MM.1S (cell line): ENCODE measurements around the gene NAIF1.

Source experiments
- DNase-seq: peaks from one replicate; pipeline ENCODE4 v3.0.0-alpha.2; 2015
- H2AFZ ChIP-seq: fragments of 300-600 bp; sonication (generic); 2 replicates; pipeline ENCODE4 v1.6.0; 2016; ENCODE audit warnings: antibody characterized with exemption, low read length
- H3F3A ChIP-seq: fragments of 300-600 bp; sonication (generic); 2 replicates; pipeline ENCODE4 v1.6.1; 2016; ENCODE audit warnings: mild to moderate bottlenecking, antibody characterized with exemption, low read length, moderate library complexity, mixed read lengths; ENCODE audit not compliant: insufficient read depth
- H3K27ac ChIP-seq: fragments of 300-600 bp; sonication (generic); 2 replicates; pipeline ENCODE4 v1.5.1; 2016; ENCODE audit warnings: mild to moderate bottlenecking, low read length
- H3K27me3 ChIP-seq: fragments of 300-600 bp; sonication (generic); replicated peaks from 2 replicates; pipeline ENCODE4 v1.6.0; 2016; ENCODE audit warnings: low read length; ENCODE audit not compliant: insufficient read depth
- H3K36me3 ChIP-seq: fragments of 300-600 bp; sonication (generic); replicated peaks from 2 replicates; pipeline ENCODE4 v1.6.1; 2016; ENCODE audit warnings: mild to moderate bottlenecking, low read length, mixed read lengths; ENCODE audit not compliant: insufficient read depth
- H3K4me1 ChIP-seq: fragments of 300-600 bp; sonication (generic); 2 replicates; pipeline ENCODE4 v1.6.1; 2016; ENCODE audit warnings: low read length, mixed read lengths
- H3K4me2 ChIP-seq: fragments of 300-600 bp; sonication (generic); 2 replicates; pipeline ENCODE4 v1.6.0; 2016; ENCODE audit warnings: low read depth, low read length
- H3K4me3 ChIP-seq: fragments of 300-600 bp; sonication (generic); 2 replicates; pipeline ENCODE4 v1.5.1; 2016; ENCODE audit warnings: low read length, mixed read lengths
- H3K79me2 ChIP-seq: fragments of 300-600 bp; sonication (generic); 2 replicates; pipeline ENCODE4 v1.6.1; 2016; ENCODE audit warnings: mixed run types, low read length, mixed read lengths
- H3K9ac ChIP-seq: fragments of 300-600 bp; sonication (generic); 2 replicates; pipeline ENCODE4 v1.6.1; 2016; ENCODE audit warnings: low read length, mixed read lengths
- H3K9me2 ChIP-seq: fragments of 300-600 bp; sonication (generic); replicated peaks from 2 replicates; pipeline ENCODE4 v1.6.1; 2016; ENCODE audit warnings: mild to moderate bottlenecking, low read length, mixed read lengths; ENCODE audit not compliant: insufficient read depth
- H3K9me3 ChIP-seq: fragments of 300-600 bp; sonication (generic); replicated peaks from 2 replicates; pipeline ENCODE4 v1.6.1; 2016; ENCODE audit warnings: mild to moderate bottlenecking, low read length, mixed read lengths; ENCODE audit not compliant: insufficient read depth
- H4K20me1 ChIP-seq: fragments of 300-600 bp; sonication (generic); 2 replicates; pipeline ENCODE4 v1.6.1; 2016; ENCODE audit warnings: mild to moderate bottlenecking, low read length, moderate library complexity, mixed read lengths; ENCODE audit not compliant: insufficient read depth
- EZH2 ChIP-seq: fragments of 300-600 bp; sonication (generic); optimal IDR thresholded peaks from 2 replicates; pipeline ENCODE3; 2017; ENCODE audit warnings: low read depth, mild to moderate bottlenecking, antibody characterized with exemption, low read length, mixed read lengths
- EZH2phosphoT487 ChIP-seq: fragments of 300-600 bp; sonication (generic); IDR thresholded peaks from 2 replicates; pipeline ENCODE4 v1.6.1; 2018; ENCODE audit warnings: antibody characterized with exemption, low read length
- TF ChIP-seq, protein P1 (sequence below): fragments of 300-600 bp; sonication (generic); IDR thresholded peaks from 2 replicates; pipeline ENCODE4 v1.5.1; 2016; ENCODE audit warnings: antibody characterized with exemption, low read length, mixed read lengths

The NAIF1 gene

DNA sequence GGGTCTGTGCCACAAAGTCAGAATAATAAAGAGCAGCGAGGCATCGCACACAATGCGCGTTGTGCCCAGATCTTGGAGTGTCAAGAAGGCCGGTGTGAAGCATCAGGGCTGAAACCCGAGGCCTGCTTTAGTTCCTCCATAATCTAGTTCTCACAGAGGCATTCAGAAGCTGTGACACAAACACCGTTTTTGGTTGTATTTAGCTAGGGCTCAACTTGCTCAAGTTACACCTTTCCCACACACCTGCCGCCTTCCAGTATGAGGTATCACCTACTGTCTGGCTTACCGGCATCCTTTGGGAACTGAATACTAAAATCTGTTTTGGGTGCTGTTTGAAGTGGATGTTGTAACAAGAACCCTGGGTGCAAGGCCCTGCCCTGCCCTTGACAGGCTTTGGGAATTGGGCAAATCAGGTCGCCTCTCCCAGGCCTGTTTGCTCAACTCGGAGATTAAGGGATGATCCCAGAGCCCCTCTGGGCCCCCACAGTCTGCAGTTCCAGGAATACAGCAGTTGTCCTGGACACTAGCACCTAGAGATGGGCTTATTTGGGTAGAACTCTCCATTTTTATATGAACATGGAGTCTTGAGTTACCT, 27.9 kb upstream of the NAIF1 start:
- Histone ChIP-seq H3F3A (no peaks in the 10 kb centered on the region), H3K27ac (no peak overlapping the region), H4K20me1 (peaks cover 68% of the 10 kb centered on the region), H3K79me2 (peaks cover 100% of the 10 kb centered on the region), H3K9me3 (no peaks in the 10 kb centered on the region), H3K9me2 (no peaks in the 10 kb centered on the region), H3K4me2 (no peak overlapping the region), H3K36me3 (peaks cover 7% of the 10 kb centered on the region; the same call in 1 of the 2 replicates), H3K4me1 (no peaks in the 10 kb centered on the region), H3K27me3 (no peaks in the 10 kb centered on the region), H3K9ac (no peak overlapping the region), H2AFZ (no peak overlapping the region), H3K4me3 (no peak overlapping the region)
- TF ChIP-seq EZH2 (no peak), EZH2phosphoT487 (no peak)
- TF ChIP-seq, protein P1, sequence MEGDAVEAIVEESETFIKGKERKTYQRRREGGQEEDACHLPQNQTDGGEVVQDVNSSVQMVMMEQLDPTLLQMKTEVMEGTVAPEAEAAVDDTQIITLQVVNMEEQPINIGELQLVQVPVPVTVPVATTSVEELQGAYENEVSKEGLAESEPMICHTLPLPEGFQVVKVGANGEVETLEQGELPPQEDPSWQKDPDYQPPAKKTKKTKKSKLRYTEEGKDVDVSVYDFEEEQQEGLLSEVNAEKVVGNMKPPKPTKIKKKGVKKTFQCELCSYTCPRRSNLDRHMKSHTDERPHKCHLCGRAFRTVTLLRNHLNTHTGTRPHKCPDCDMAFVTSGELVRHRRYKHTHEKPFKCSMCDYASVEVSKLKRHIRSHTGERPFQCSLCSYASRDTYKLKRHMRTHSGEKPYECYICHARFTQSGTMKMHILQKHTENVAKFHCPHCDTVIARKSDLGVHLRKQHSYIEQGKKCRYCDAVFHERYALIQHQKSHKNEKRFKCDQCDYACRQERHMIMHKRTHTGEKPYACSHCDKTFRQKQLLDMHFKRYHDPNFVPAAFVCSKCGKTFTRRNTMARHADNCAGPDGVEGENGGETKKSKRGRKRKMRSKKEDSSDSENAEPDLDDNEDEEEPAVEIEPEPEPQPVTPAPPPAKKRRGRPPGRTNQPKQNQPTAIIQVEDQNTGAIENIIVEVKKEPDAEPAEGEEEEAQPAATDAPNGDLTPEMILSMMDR = no peak
- DNase-seq = no peak

- no peak for DNase-seq
- Histone ChIP-seq H3K9me2 (no peaks in the 10 kb centered on the region), H3K27ac (no peak overlapping the region), H3K9ac (no peak overlapping the region), H3K27me3 (no peaks in the 10 kb centered on the region), H3F3A (no peaks in the 10 kb centered on the region), H3K4me3 (no peak overlapping the region), H3K4me2 (no peak overlapping the region), H3K36me3 (peaks cover 10% of the 10 kb centered on the region; the same call in 1 of the 2 replicates), H2AFZ (no peak overlapping the region), H3K79me2 (peaks cover 100% of the 10 kb centered on the region), H3K4me1 (no peaks in the 10 kb centered on the region), H3K9me3 (no peaks in the 10 kb centered on the region), H4K20me1 (peaks cover 62% of the 10 kb centered on the region)
- TF ChIP-seq EZH2 (no peak), EZH2phosphoT487 (no peak)
- TF ChIP-seq, protein P1 = no peak
These were observed 27.2 kb upstream of the NAIF1 start for GRCh38 chr9:128094166-128094949.

DNA sequence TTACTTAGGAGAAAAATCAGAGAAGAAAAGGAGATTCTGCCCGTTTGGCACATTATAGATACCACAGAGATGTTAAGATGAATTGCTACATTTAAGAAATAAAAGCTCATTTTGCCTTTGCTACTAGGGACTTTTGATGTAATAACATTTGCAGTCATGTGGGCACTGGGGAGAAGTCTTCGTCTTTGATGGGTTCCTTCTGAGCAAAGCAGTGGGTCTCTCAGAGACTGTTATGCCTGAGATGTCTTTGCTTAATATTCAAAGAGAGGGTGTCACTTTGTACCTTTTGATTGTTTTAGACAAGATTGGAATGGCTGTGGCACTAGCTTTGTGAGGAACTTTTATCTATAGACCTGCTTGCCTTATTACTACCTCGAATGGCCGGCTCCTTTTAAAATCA, 25.9 kb upstream of the NAIF1 start:
- H3K27me3 ChIP-seq = no peaks in the 10 kb centered on the region
- no peaks in the 10 kb centered on the region for H3K9me3 ChIP-seq
- H3K79me2 ChIP-seq = peaks cover 100% of the 10 kb centered on the region
- no peak overlapping the region for H2AFZ ChIP-seq
- H3K4me1 ChIP-seq = no peaks in the 10 kb centered on the region
- H3K4me3 ChIP-seq = no peak overlapping the region
- no peak overlapping the region for H3K9ac ChIP-seq
- H3K9me2 ChIP-seq = no peaks in the 10 kb centered on the region
- H3K27ac ChIP-seq = no peak overlapping the region
- no peak for TF ChIP-seq EZH2
- TF ChIP-seq, protein P1 = no peak
- no peak for TF ChIP-seq EZH2phosphoT487
- H3F3A ChIP-seq = no peaks in the 10 kb centered on the region
- peaks cover 10% of the 10 kb centered on the region; the same call in 1 of the 2 replicates for H3K36me3 ChIP-seq
- no peak overlapping the region for H3K4me2 ChIP-seq
- DNase-seq = no peak
- peaks cover 56% of the 10 kb centered on the region for H4K20me1 ChIP-seq
